ENCODE data around the gene BUB1B.

The BUB1B gene

GRCh38 chr15:40234783-40235182 is 73.9 kb downstream of the BUB1B start:
- DNase-seq (ENCODE audit: extremely low spot score, insufficient read length, low read depth), result no peak
- no peak for FAIRE-seq

GRCh38 chr15:40235201-40235885 is 74.5 kb downstream of the BUB1B start:
- DNase-seq (ENCODE audit: extremely low spot score, insufficient read length, low read depth) (no peak), FAIRE-seq (no peak)

- FAIRE-seq (peak; percentile 5), DNase-seq (ENCODE audit: extremely low spot score, insufficient read length, low read depth) (no peak)
These were observed 77.9 kb downstream of the BUB1B start, which contains the start of gene PAK6 for GRCh38 chr15:40238532-40239403. Gene PAK6 (plus strand): TSS chr15:40239063. CDS start chr15:40264786, 25,723 bp downstream.

GRCh38 chr15:40239404-40239692 is 78.5 kb downstream of the BUB1B start:
- no peak for DNase-seq (ENCODE audit: extremely low spot score, insufficient read length, low read depth)
- no peak for FAIRE-seq

GRCh38 chr15:40239693-40240618 is 79.1 kb downstream of the BUB1B start:
- DNase-seq (ENCODE audit: extremely low spot score, insufficient read length, low read depth) (no peak), FAIRE-seq (no peak)

- FAIRE-seq (no peak), DNase-seq (ENCODE audit: extremely low spot score, insufficient read length, low read depth) (no peak)
These were observed 79.9 kb downstream of the BUB1B start for GRCh38 chr15:40240619-40241221.

- no peak for DNase-seq (ENCODE audit: extremely low spot score, insufficient read length, low read depth)
- no peak for FAIRE-seq
These were observed 80.7 kb downstream of the BUB1B start for GRCh38 chr15:40241269-40242212.

GRCh38 chr15:40242213-40242599 is 81.3 kb downstream of the BUB1B start:
- FAIRE-seq, result no peak
- DNase-seq (ENCODE audit: extremely low spot score, insufficient read length, low read depth), result no peak

- FAIRE-seq (no peak), DNase-seq (ENCODE audit: extremely low spot score, insufficient read length, low read depth) (no peak)
These were observed 81.7 kb downstream of the BUB1B start for GRCh38 chr15:40242601-40243000.

GRCh38 chr15:40243126-40243810 is 82.4 kb downstream of the BUB1B start:
- DNase-seq (ENCODE audit: extremely low spot score, insufficient read length, low read depth), result no peak
- no peak for FAIRE-seq

GRCh38 chr15:40244961-40245523 is 84.2 kb downstream of the BUB1B start:
- DNase-seq (ENCODE audit: extremely low spot score, insufficient read length, low read depth) (no peak), FAIRE-seq (no peak)

GRCh38 chr15:40245666-40246450 is 85.0 kb downstream of the BUB1B start:
- FAIRE-seq, result no peak

GRCh38 chr15:40246496-40247280 is 85.8 kb downstream of the BUB1B start:
- no peak for FAIRE-seq
- DNase-seq (ENCODE audit: extremely low spot score, insufficient read length, low read depth), result no peak

More at GRCh38 chr15:40245666-40246450, 85.0 kb downstream of the BUB1B start:
- no peak for DNase-seq (ENCODE audit: extremely low spot score, insufficient read length, low read depth)

GRCh38 chr15:40247406-40247971 is 86.6 kb downstream of the BUB1B start:
- FAIRE-seq, result no peak

GRCh38 chr15:40248006-40248783 is 87.3 kb downstream of the BUB1B start:
- FAIRE-seq, result no peak

More at GRCh38 chr15:40247406-40247971, 86.6 kb downstream of the BUB1B start:
- DNase-seq (ENCODE audit: extremely low spot score, insufficient read length, low read depth), result no peak

More at GRCh38 chr15:40248006-40248783, 87.3 kb downstream of the BUB1B start:
- no peak for DNase-seq (ENCODE audit: extremely low spot score, insufficient read length, low read depth)

All from GM18507 (cell line).